H1 (cell line): ENCODE measurements around the gene TPSB2. TPM values are rescaled to one million over a fixed set of nuclear protein-coding genes. Genes with fewer than 3 reads are reported as not detected.
"Not testable (repeated sequence)": the region's sequence is repeated elsewhere in the genome, so short reads cannot be mapped to it uniquely, and the experiment has no call there.

Source experiments
- CTCF ChIA-PET: fragments of 300-600 bp; sonication (Branson Sonifier 250); formaldehyde crosslinking; loops from one replicate; lab custom pipeline; 2021; ENCODE audit not compliant: partially characterized antibody; lab: Charles Lee
- POLR2A ChIA-PET: fragments of 300-600 bp; sonication (Branson Sonifier 250); formaldehyde crosslinking; loops from one replicate; lab custom pipeline; 2021; ENCODE audit warnings: inconsistent platforms; ENCODE audit not compliant: partially characterized antibody; lab: Charles Lee
- DNase-seq, 2 experiments: peaks; one replicate each; pipeline versions ENCODE4 v3.0.0 to v3.0.0-alpha.2; 2010 to 2022; ENCODE audit warnings: low spot score in 2 of 2, low read depth in 1 of 2, mixed read lengths in 1 of 2
- FAIRE-seq: peaks from 2 replicates; lab custom pipeline; 2011; peaks lifted over from hg19 to GRCh38; lab: Jason Lieb, UNC
- H2AFZ ChIP-seq: 2 replicates; pipeline ENCODE4 v1.8.1; 2012; ENCODE audit warnings: low read length, inconsistent platforms
- H2AK5ac ChIP-seq: 2 replicates; pipeline ENCODE4 v1.6.1; 2013; ENCODE audit warnings: low read depth, low read length
- H2BK120ac ChIP-seq: replicated peaks from 2 replicates; pipeline ENCODE3; 2013; ENCODE audit warnings: low read depth, low read length, inconsistent platforms
- H2BK12ac ChIP-seq: 2 replicates; pipeline ENCODE4 v1.6.1; 2013; ENCODE audit warnings: low read depth, low read length
- H2BK15ac ChIP-seq: 2 replicates; pipeline ENCODE4 v1.6.1; 2013; ENCODE audit warnings: low read length
- H2BK20ac ChIP-seq: 2 replicates; pipeline ENCODE4 v1.6.1; 2013; ENCODE audit warnings: low read length
- H2BK5ac ChIP-seq: 2 replicates; pipeline ENCODE4 v1.6.1; 2013; ENCODE audit warnings: low read depth, low read length
- H3K14ac ChIP-seq: 2 replicates; pipeline ENCODE4 v1.6.1; 2013; ENCODE audit warnings: inconsistent platforms; ENCODE audit not compliant: insufficient read length
- H3K18ac ChIP-seq: 2 replicates; pipeline ENCODE4 v1.6.1; 2013; ENCODE audit warnings: low read length; ENCODE audit errors: extremely low read depth
- H3K23ac ChIP-seq: 2 replicates; pipeline ENCODE4 v1.6.1; 2013; ENCODE audit warnings: inconsistent platforms; ENCODE audit not compliant: insufficient read length
- H3K23me2 ChIP-seq: 2 replicates; pipeline ENCODE4 v1.6.1; 2013; ENCODE audit warnings: low read depth, low read length
- H3K27ac ChIP-seq: 2 replicates; pipeline ENCODE4 v1.6.1; 2011; ENCODE audit warnings: low read depth, low read length, inconsistent platforms
- H3K27me3 ChIP-seq, 4 experiments: replicated peaks in 1 of 4; 1 replicate in 1 of 4; 2 replicates in 3 of 4; pipeline versions ENCODE4 v1.6.1 to v1.8.1; 2011 to 2013; ENCODE audit warnings: low read length in 3 of 4, mild to moderate bottlenecking in 3 of 4, inconsistent platforms in 2 of 4, mixed read lengths in 2 of 4, moderate library complexity in 1 of 4; ENCODE audit not compliant: control insufficient read depth in 3 of 4, insufficient read depth in 3 of 4; ENCODE audit errors: extremely low read depth in 1 of 4
- H3K36me3 ChIP-seq, 4 experiments: 2 replicates each; pipeline versions ENCODE4 v1.6.1 to v1.8.1; 2011 to 2013; ENCODE audit warnings: mild to moderate bottlenecking in 4 of 4, low read length in 3 of 4, moderate library complexity in 2 of 4, control low read depth in 1 of 4, inconsistent platforms in 1 of 4; ENCODE audit not compliant: insufficient read depth in 4 of 4, control insufficient read depth in 2 of 4
- H3K4ac ChIP-seq: replicated peaks from 2 replicates; pipeline ENCODE3; 2013; ENCODE audit warnings: low read length, low read depth, mixed read lengths, inconsistent platforms; ENCODE audit not compliant: insufficient read length
- H3K4me1 ChIP-seq, 4 experiments: replicated peaks in 1 of 4; 1 replicate in 1 of 4; 2 replicates in 3 of 4; pipeline versions ENCODE4 v1.6.1 to v1.8.1; 2011 to 2013; ENCODE audit warnings: low read length in 3 of 4, inconsistent platforms in 2 of 4, mixed read lengths in 1 of 4; ENCODE audit not compliant: insufficient read depth in 4 of 4, control insufficient read depth in 3 of 4
- H3K4me2 ChIP-seq, 2 experiments: 2 replicates each; pipeline versions ENCODE4 v1.6.1 to v1.8.1; 2011 to 2013; ENCODE audit warnings: low read depth in 2 of 2, low read length in 2 of 2, control low read depth in 1 of 2, inconsistent platforms in 1 of 2, mild to moderate bottlenecking in 1 of 2; ENCODE audit not compliant: insufficient read depth in 1 of 2
- H3K4me3 ChIP-seq, 4 experiments: fragments of 200-600, 300-600 bp in 1 of 4; sonication (generic), shearing (Covaris generic), sonication (Bioruptor Twin) in 1 of 4; 2 replicates each; pipeline versions ENCODE4 v1.5.1 to v1.8.1; 2011 to 2016; ENCODE audit warnings: low read length in 4 of 4, low read depth in 3 of 4, control low read depth in 2 of 4, inconsistent platforms in 2 of 4, mild to moderate bottlenecking in 2 of 4, mixed read lengths in 1 of 4, moderate library complexity in 1 of 4; ENCODE audit not compliant: insufficient read depth in 2 of 4; ENCODE audit errors: extremely low read depth in 1 of 4
- H3K56ac ChIP-seq: replicated peaks from 2 replicates; pipeline ENCODE3; 2013; ENCODE audit warnings: low read depth, mild to moderate bottlenecking, mixed read lengths, low read length, inconsistent platforms; ENCODE audit not compliant: insufficient read length
- H3K79me1 ChIP-seq: 2 replicates; pipeline ENCODE4 v1.6.1; 2013; ENCODE audit warnings: low read depth, low read length, control low read depth
- H3K79me2 ChIP-seq, 2 experiments: 2 replicates each; pipeline versions ENCODE4 v1.6.1 to v1.8.1; 2012 to 2013; ENCODE audit warnings: low read length in 2 of 2, mild to moderate bottlenecking in 2 of 2, inconsistent platforms in 1 of 2; ENCODE audit not compliant: insufficient read depth in 2 of 2, control insufficient read depth in 1 of 2
- H3K9ac ChIP-seq, 4 experiments: replicated peaks in 1 of 4; 1 replicate in 1 of 4; 2 replicates in 3 of 4; pipeline versions ENCODE4 v1.6.1 to v1.8.1; 2011 to 2013; ENCODE audit warnings: low read depth in 3 of 4, low read length in 3 of 4, control low read depth in 2 of 4, mild to moderate bottlenecking in 2 of 4, moderate library complexity in 2 of 4, inconsistent platforms in 1 of 4; ENCODE audit errors: extremely low read depth in 1 of 4
- H3K9me3 ChIP-seq, 2 experiments: 2 replicates each; pipeline versions ENCODE4 v1.6.1 to v1.8.1; 2012 to 2013; ENCODE audit warnings: mild to moderate bottlenecking in 2 of 2, moderate library complexity in 2 of 2, control low read depth in 1 of 2, inconsistent platforms in 1 of 2, low read depth in 1 of 2, low read length in 1 of 2, mixed read lengths in 1 of 2; ENCODE audit not compliant: insufficient read depth in 2 of 2
- H4K20me1 ChIP-seq, 2 experiments: replicated peaks in 1 of 2; 2 replicates each; pipeline versions ENCODE3 to v1.8.1; 2011 to 2013; ENCODE audit warnings: inconsistent platforms in 2 of 2, low read length in 2 of 2, mild to moderate bottlenecking in 1 of 2; ENCODE audit not compliant: insufficient read depth in 2 of 2, control insufficient read depth in 1 of 2
- H4K5ac ChIP-seq: 2 replicates; pipeline ENCODE4 v1.6.1; 2013; ENCODE audit warnings: low read length, low read depth, mixed read lengths, inconsistent platforms; ENCODE audit not compliant: insufficient read length
- H4K8ac ChIP-seq: 2 replicates; pipeline ENCODE4 v1.8.0; 2013; ENCODE audit warnings: mild to moderate bottlenecking, moderate library complexity, low read length, inconsistent platforms; ENCODE audit not compliant: insufficient read depth; ENCODE audit errors: extremely low read depth
- H4K91ac ChIP-seq: replicated peaks from 2 replicates; pipeline ENCODE3; 2013; ENCODE audit warnings: low read length, mixed read lengths, inconsistent platforms; ENCODE audit not compliant: insufficient read length
- WGBS, 2 experiments: shearing (Covaris generic) in 1 of 2; methylation state at CpG; one replicate each; pipeline versions ENCODE4 v1.1.6 to v1.1.7; 2013 to 2015; ENCODE audit warnings: low lambda C conversion rate in 2 of 2, mixed read lengths in 2 of 2, inconsistent platforms in 1 of 2, low coverage in 1 of 2, missing lambda C conversion rate in 1 of 2; ENCODE audit not compliant: insufficient replicate concordance in 2 of 2, insufficient coverage in 1 of 2, insufficient read length in 1 of 2; ENCODE audit errors: extremely low coverage in 1 of 2, missing lambda C conversion rate in 1 of 2; 5-methylcytosine and 5-hydroxymethylcytosine counted together
- polyA plus RNA-seq, 7 experiments: library from polyadenylated mRNA; depleted of rRNA in 3 of 7; stranded (reverse) in 5 of 7; unstranded in 2 of 7; fragments of >200 nt in 5 of 7; fragments of 200-250 nt in 2 of 7; gene quantifications; 1 replicate in 5 of 7; 2 replicates in 1 of 7; 4 replicates in 1 of 7; pipeline versions ENCODE4 v1.2.1 to v1.2.3, GENCODE V29; 2011 to 2013; ENCODE audit warnings: missing spikeins in 2 of 7, mixed read lengths in 2 of 7
- total RNA-seq: library from RNA; stranded (reverse); fragmentation: NEBNext Ultra II Directional; extraction: Animal tissue kit (Norgen Biotek cat#: 25700); gene quantifications from 2 replicates; pipeline ENCODE4 v1.2.1, GENCODE V29; 2021

The TPSB2 gene
- total and polyA plus RNA-seq, 2 of the 8 experiments (the other 6 are each of a cell fraction or from before 2014, with no cell fraction given): 0.08 TPM; not detected in 1

DNA sequence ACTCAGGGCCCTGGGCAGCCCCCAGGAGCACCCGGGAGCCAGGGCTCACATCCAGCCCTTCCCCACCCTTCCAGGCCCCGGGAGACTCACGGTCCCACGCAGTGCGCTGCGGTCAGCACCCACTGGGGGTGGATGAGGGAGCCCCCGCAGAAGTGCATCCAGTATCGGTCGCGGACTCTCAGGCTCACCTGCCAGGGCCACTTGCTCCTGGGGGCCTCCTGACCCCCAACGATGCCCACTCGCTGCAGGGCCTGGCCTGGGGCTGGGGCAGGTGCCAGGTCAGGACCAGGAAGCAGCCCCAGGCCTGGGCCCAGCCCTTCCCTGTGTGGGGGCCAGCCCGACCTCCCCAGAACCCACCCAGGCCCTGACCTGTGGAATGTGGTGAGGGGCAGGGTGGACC lies 508 bp downstream of the TPSB2 start:
- H4K5ac ChIP-seq, H2BK15ac ChIP-seq, H2AK5ac ChIP-seq, H4K91ac ChIP-seq, H3K4ac ChIP-seq, H2BK5ac ChIP-seq, POLR2A ChIA-PET, H3K18ac ChIP-seq, H3K56ac ChIP-seq, CTCF ChIA-PET, H2BK120ac ChIP-seq, H2BK12ac ChIP-seq, H3K79me2 ChIP-seq, H3K23ac ChIP-seq, H3K79me1 ChIP-seq, H3K4me3 ChIP-seq, H4K8ac ChIP-seq, FAIRE-seq, H2BK20ac ChIP-seq, H3K36me3 ChIP-seq, H3K9me3 ChIP-seq, H3K27ac ChIP-seq, H3K27me3 ChIP-seq, DNase-seq, H4K20me1 ChIP-seq, H3K4me1 ChIP-seq, H3K14ac ChIP-seq, H3K9ac ChIP-seq, H2AFZ ChIP-seq, H3K4me2 ChIP-seq, H3K23me2 ChIP-seq: not testable (repeated sequence)
- 86% methylated on average over 7 of the region's 13 CpGs; no CpG with 5 or more reads in 1 of the 2 experiments for WGBS, 2 experiments

DNA sequence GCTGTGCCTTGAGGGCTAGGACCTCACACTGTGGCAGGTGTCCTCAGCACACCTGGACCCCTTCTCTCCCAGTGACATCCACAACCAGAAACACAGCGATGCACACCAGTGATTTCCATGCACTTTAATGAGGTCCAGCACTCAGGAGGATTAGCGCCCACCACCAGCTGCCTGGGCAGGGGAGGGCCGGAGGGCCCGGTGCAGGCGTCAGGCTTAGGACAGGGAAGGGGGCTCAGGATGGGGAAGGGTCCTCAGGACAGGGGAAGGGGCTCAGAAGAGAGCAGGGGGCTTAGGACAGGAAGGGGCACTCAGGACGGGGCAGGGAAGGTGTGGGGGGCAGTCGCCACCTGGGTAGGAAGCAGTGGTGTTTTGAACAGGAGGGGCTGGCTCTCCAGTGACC lies 1.8 kb downstream of the TPSB2 start:
- H2AFZ ChIP-seq, POLR2A ChIA-PET, H3K27ac ChIP-seq, H4K5ac ChIP-seq, H4K8ac ChIP-seq, H3K79me1 ChIP-seq, H3K27me3 ChIP-seq, H3K9me3 ChIP-seq, H3K4ac ChIP-seq, H3K18ac ChIP-seq, H2BK5ac ChIP-seq, CTCF ChIA-PET, H2BK20ac ChIP-seq, H3K79me2 ChIP-seq, H3K9ac ChIP-seq, H2BK15ac ChIP-seq, H3K23ac ChIP-seq, H2BK12ac ChIP-seq, H2BK120ac ChIP-seq, H3K4me1 ChIP-seq, DNase-seq, H3K4me3 ChIP-seq, FAIRE-seq, H3K14ac ChIP-seq, H3K36me3 ChIP-seq, H4K20me1 ChIP-seq, H3K23me2 ChIP-seq, H2AK5ac ChIP-seq, H3K4me2 ChIP-seq, H3K56ac ChIP-seq, H4K91ac ChIP-seq: not testable (repeated sequence)
- WGBS, 2 experiments: 56% methylated on average over 3 of the region's 7 CpGs; no CpG with 5 or more reads in 1 of the 2 experiments
